Trophoblast cell (in vitro differentiated cells and primary cell): ENCODE data around the gene CLDN24.

Experiments
- DNase-seq, 2 donors: peaks; one replicate each; pipeline ENCODE4 v3.0.0-alpha.2; 2016
- H2AFZ ChIP-seq: 2 replicates; pipeline ENCODE4 v1.6.1; 2013; ENCODE audit warnings: low read length, moderate library complexity, mild to moderate bottlenecking; ENCODE audit not compliant: insufficient read depth, poor library complexity
- H2AK5ac ChIP-seq: 2 replicates; pipeline ENCODE4 v1.6.1; 2013; ENCODE audit warnings: mild to moderate bottlenecking, low read length
- H2BK120ac ChIP-seq: 2 replicates; pipeline ENCODE4 v1.6.1; 2013; ENCODE audit warnings: low read length, mild to moderate bottlenecking, moderate library complexity; ENCODE audit not compliant: insufficient read depth, poor library complexity
- H2BK12ac ChIP-seq: 2 replicates; pipeline ENCODE4 v1.6.1; 2013; ENCODE audit warnings: mild to moderate bottlenecking, low read length, moderate library complexity
- H2BK5ac ChIP-seq: 2 replicates; pipeline ENCODE4 v1.6.1; 2013; ENCODE audit warnings: low read length, low read depth, moderate library complexity, mild to moderate bottlenecking; ENCODE audit not compliant: poor library complexity
- H3K14ac ChIP-seq: 2 replicates; pipeline ENCODE4 v1.6.1; 2013; ENCODE audit warnings: mild to moderate bottlenecking, low read length
- H3K18ac ChIP-seq: 2 replicates; pipeline ENCODE4 v1.6.1; 2013; ENCODE audit warnings: mild to moderate bottlenecking, low read length
- H3K23ac ChIP-seq: 2 replicates; pipeline ENCODE4 v1.6.1; 2013; ENCODE audit warnings: low read length
- H3K27ac ChIP-seq: 2 replicates; pipeline ENCODE4 v1.5.1; 2013; ENCODE audit warnings: low read depth, mild to moderate bottlenecking, inconsistent platforms, low read length, moderate library complexity
- H3K27me3 ChIP-seq: 2 replicates; pipeline ENCODE4 v1.6.1; 2013; ENCODE audit warnings: inconsistent platforms, mild to moderate bottlenecking, low read length, moderate library complexity; ENCODE audit not compliant: insufficient read depth
- H3K36me3 ChIP-seq, 2 experiments: 1 replicate in 1 of 2; 2 replicates in 1 of 2; pipeline ENCODE4 v1.6.1; 2013; ENCODE audit warnings: low read length in 2 of 2, mild to moderate bottlenecking in 2 of 2, moderate library complexity in 1 of 2; ENCODE audit not compliant: insufficient read depth in 2 of 2, control insufficient read depth in 1 of 2
- H3K4ac ChIP-seq: 2 replicates; pipeline ENCODE4 v1.6.1; 2013; ENCODE audit warnings: low read depth, mild to moderate bottlenecking, low read length, moderate library complexity
- H3K4me1 ChIP-seq, 2 experiments: 1 replicate in 1 of 2; 2 replicates in 1 of 2; pipeline ENCODE4 v1.6.1; 2013; ENCODE audit warnings: low read length in 2 of 2, mild to moderate bottlenecking in 2 of 2, moderate library complexity in 1 of 2; ENCODE audit not compliant: insufficient read depth in 2 of 2, control insufficient read depth in 1 of 2
- H3K4me2 ChIP-seq: 2 replicates; pipeline ENCODE4 v1.6.1; 2013; ENCODE audit warnings: inconsistent platforms, mild to moderate bottlenecking, low read length, moderate library complexity
- H3K4me3 ChIP-seq: 2 replicates; pipeline ENCODE4 v1.5.1; 2013; ENCODE audit warnings: mild to moderate bottlenecking, low read depth, low read length, inconsistent platforms
- H3K79me1 ChIP-seq: one replicate; pipeline ENCODE4 v1.6.1; 2013; ENCODE audit warnings: low read length
- H3K79me2 ChIP-seq: 2 replicates; pipeline ENCODE4 v1.6.1; 2013; ENCODE audit warnings: low read length, mild to moderate bottlenecking; ENCODE audit not compliant: control insufficient read depth, insufficient read depth, poor library complexity
- H3K9ac ChIP-seq: 2 replicates; pipeline ENCODE4 v1.6.1; 2013; ENCODE audit warnings: mild to moderate bottlenecking, low read length
- H3K9me3 ChIP-seq: 2 replicates; pipeline ENCODE4 v1.6.1; 2013; ENCODE audit warnings: low read depth, mild to moderate bottlenecking, control low read depth, inconsistent platforms, low read length; ENCODE audit not compliant: insufficient read depth
- H4K12ac ChIP-seq: 2 replicates; pipeline ENCODE4 v1.6.1; 2013; ENCODE audit warnings: low read depth, mild to moderate bottlenecking, low read length, moderate library complexity
- H4K8ac ChIP-seq: 2 replicates; pipeline ENCODE4 v1.6.1; 2013; ENCODE audit warnings: low read depth, mild to moderate bottlenecking, low read length, moderate library complexity
- H4K91ac ChIP-seq: one replicate; pipeline ENCODE4 v1.6.1; 2013; ENCODE audit warnings: low read depth, mild to moderate bottlenecking, low read length, moderate library complexity
- WGBS: extraction: QIAGEN DNeasy Blood & Tissue Kit; methylation state at CpG from one replicate; pipeline ENCODE4 v1.1.7; 2013; ENCODE audit warnings: missing lambda C conversion rate; ENCODE audit not compliant: insufficient read length, insufficient coverage; ENCODE audit errors: extremely low coverage; 5-methylcytosine and 5-hydroxymethylcytosine counted together

The CLDN24 gene

DNA sequence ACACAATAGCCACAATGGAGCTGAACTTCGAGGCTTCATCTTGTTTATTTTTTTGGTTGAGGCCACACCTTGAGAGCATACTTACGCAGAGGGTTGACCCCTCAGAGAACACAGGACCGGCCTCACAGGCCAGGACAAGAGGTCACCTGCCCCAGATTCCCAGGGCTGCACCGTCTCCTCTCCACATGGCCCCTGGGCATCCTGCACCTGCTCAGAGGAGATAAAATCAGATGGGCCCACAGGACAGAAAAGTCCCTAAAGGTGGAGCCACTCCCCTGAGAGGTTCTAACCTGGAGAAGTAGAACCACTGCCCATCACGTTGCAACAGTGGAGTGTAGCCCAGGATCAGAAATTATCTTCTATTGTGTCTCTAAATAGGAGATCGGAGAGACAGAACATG, 1.1 kb upstream of the CLDN24 start:
- H4K8ac ChIP-seq: no peak overlapping the region
- H3K18ac ChIP-seq: no peak overlapping the region
- peak; percentile 16 to 47 for DNase-seq
- no peak overlapping the region for H3K14ac ChIP-seq
- H2AFZ ChIP-seq: no peak overlapping the region
- H3K9me3 ChIP-seq: no peaks in the 10 kb centered on the region
- H2AK5ac ChIP-seq: no peak overlapping the region
- no peaks in the 10 kb centered on the region for H3K79me2 ChIP-seq
- no peak overlapping the region for H3K9ac ChIP-seq
- no peak overlapping the region for H2BK120ac ChIP-seq
- H3K36me3 ChIP-seq: peaks cover 5% of the 10 kb centered on the region in 2 experiments
- H3K23ac ChIP-seq: no peak overlapping the region
- no peak overlapping the region for H2BK12ac ChIP-seq
- H3K27me3 ChIP-seq: no peaks in the 10 kb centered on the region
- no peak overlapping the region for H3K4me3 ChIP-seq
- no peaks in the 10 kb centered on the region for H3K4me1 ChIP-seq
- no peak overlapping the region for H2BK5ac ChIP-seq
- no peaks in the 10 kb centered on the region for H3K79me1 ChIP-seq
- no peak overlapping the region for H3K27ac ChIP-seq
- no CpG with 5 or more reads among the region's 6 CpGs for WGBS
- no peak overlapping the region for H4K91ac ChIP-seq
- H3K4me2 ChIP-seq: no peak overlapping the region
- no peak overlapping the region for H4K12ac ChIP-seq
- no peak overlapping the region for H3K4ac ChIP-seq

DNA sequence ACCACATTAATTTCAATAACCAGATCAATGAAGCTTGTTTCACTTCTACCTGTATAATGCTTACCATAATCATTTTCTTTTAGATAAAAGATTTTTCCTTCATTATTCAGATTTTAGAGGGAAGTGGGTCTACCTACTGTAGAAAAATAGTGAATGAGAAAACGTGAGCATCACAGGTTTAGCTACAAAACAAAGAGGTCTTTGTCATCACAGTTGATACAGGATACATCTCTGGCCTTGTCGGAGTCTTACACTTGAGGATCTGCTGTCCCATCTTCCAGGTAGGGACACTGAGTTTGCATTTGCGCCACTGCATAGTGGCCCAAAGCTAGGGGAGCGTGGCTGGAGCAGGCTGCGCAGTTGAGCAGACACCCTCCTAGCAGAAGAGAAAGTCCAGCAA, 710 bp downstream of the CLDN24 start:
- H3K23ac ChIP-seq: no peak overlapping the region
- H2BK120ac ChIP-seq: no peak overlapping the region
- H3K4me2 ChIP-seq: no peak overlapping the region
- H3K27me3 ChIP-seq: no peaks in the 10 kb centered on the region
- H3K36me3 ChIP-seq: peaks cover 5% of the 10 kb centered on the region in 2 experiments
- H4K91ac ChIP-seq: no peak overlapping the region
- H2BK5ac ChIP-seq: no peak overlapping the region
- H3K9me3 ChIP-seq: no peaks in the 10 kb centered on the region
- H3K14ac ChIP-seq: no peak overlapping the region
- H3K79me1 ChIP-seq: no peaks in the 10 kb centered on the region
- WGBS: no CpG with 5 or more reads among the region's 5 CpGs
- H3K18ac ChIP-seq: no peak overlapping the region
- no peak overlapping the region for H3K4ac ChIP-seq
- H3K4me1 ChIP-seq: no peaks in the 10 kb centered on the region
- H2AFZ ChIP-seq: no peak overlapping the region
- H2AK5ac ChIP-seq: no peak overlapping the region
- H4K8ac ChIP-seq: no peak overlapping the region
- no peaks in the 10 kb centered on the region for H3K79me2 ChIP-seq
- H3K9ac ChIP-seq: no peak overlapping the region
- H3K27ac ChIP-seq: no peak overlapping the region
- H2BK12ac ChIP-seq: no peak overlapping the region
- DNase-seq: no peak
- H4K12ac ChIP-seq: no peak overlapping the region
- no peak overlapping the region for H3K4me3 ChIP-seq

DNA sequence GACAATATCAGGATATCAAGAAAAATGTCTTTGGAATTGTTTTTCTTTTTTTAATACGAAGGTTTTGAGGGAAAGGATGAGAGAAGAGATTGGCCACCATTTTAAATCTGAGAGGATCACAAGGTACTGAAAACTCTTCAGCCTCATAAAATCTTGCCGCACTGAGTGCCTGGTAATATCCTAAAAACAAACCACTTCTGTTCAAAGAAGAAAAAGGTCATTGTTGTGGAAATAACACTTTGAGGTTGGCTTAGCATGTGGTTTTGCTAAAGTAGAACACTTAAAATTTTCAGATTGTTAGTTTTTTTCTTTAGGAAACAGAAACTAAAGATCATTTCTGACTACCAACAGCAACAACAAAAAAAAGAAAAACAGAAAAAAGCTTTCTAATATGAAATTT, 1.1 kb downstream of the CLDN24 start:
- H3K4me2 ChIP-seq: no peak overlapping the region
- H3K18ac ChIP-seq: no peak overlapping the region
- no peak overlapping the region for H2AFZ ChIP-seq
- H3K4ac ChIP-seq: no peak overlapping the region
- no peak overlapping the region for H3K14ac ChIP-seq
- H3K9me3 ChIP-seq: no peaks in the 10 kb centered on the region
- peaks cover 5 to 7% of the 10 kb centered on the region in 2 experiments for H3K36me3 ChIP-seq
- no peak overlapping the region for H3K4me3 ChIP-seq
- no CpG with 5 or more reads among the region's 2 CpGs for WGBS
- no peak overlapping the region for H4K12ac ChIP-seq
- H3K9ac ChIP-seq: no peak overlapping the region
- H3K4me1 ChIP-seq: no peaks in the 10 kb centered on the region
- no peak overlapping the region for H4K91ac ChIP-seq
- no peak overlapping the region for H2AK5ac ChIP-seq
- H3K27ac ChIP-seq: no peak overlapping the region
- H2BK120ac ChIP-seq: no peak overlapping the region
- no peak overlapping the region for H4K8ac ChIP-seq
- H3K27me3 ChIP-seq: no peaks in the 10 kb centered on the region
- no peak overlapping the region for H2BK12ac ChIP-seq
- H2BK5ac ChIP-seq: no peak overlapping the region
- no peaks in the 10 kb centered on the region for H3K79me2 ChIP-seq
- DNase-seq: no peak
- H3K23ac ChIP-seq: no peak overlapping the region
- no peaks in the 10 kb centered on the region for H3K79me1 ChIP-seq

DNA sequence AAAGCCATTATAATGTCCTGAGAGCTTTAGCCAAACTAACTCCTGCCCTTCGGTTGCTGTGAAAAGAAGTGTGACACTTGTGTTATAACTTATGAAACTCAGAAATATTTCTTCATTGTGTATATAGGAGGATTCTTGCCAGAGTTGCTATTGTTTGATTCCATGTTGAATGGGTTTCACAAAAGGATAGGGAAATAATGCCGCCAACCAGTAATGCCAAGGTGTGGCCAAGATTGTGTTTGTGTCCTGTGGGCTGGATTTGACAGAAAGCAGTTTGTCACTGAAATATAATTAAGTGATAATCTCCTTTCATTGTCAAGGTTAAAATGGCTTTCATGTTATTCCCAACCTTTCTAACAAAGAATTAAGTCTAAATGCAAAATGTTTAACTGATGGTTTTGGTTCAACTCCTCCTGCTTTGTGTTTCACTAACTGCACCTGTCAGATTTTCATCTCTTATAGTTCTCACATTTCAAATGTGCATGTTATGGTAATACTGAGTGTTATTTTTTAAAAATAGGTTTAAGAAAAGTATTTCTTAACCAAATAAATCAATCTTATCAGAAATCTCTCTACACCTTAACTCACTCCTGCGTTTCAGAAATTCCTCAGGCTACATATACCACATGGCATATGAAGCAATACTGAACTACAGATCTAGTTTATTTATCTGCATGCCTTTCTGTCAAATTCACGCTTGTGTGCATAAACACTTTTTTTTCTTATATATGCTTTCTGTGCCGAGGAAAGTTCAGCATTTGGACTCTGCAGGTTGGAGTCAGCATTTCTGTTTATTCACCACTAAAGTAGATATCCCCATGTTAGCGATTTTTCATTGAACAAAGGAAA, 1.8 kb downstream of the CLDN24 start, which contains the start of gene CLDN22:
Gene CLDN22 (minus strand): TSS at position 66 of the 849 bp plus-strand sequence. CDS start 58 bp downstream, at position 8.
- peaks cover 7% of the 10 kb centered on the region in 2 experiments for H3K36me3 ChIP-seq
- peak in 1 of 2 donors; percentile 44 for DNase-seq

More for the DNA sequence above, 1.8 kb downstream of the CLDN24 start, which contains the start of gene CLDN22:
- Histone ChIP-seq H4K91ac (no peak within 1 kb of the TSS), H3K79me2 (no peaks in the 10 kb centered on the region), H3K79me1 (no peaks in the 10 kb centered on the region), H3K4ac (no peak within 1 kb of the TSS), H3K9me3 (no peaks in the 10 kb centered on the region), H4K8ac (no peak within 1 kb of the TSS), H3K4me1 (no peaks in the 10 kb centered on the region), H4K12ac (no peak within 1 kb of the TSS), H3K27ac (no peak within 1 kb of the TSS), H3K18ac (no peak within 1 kb of the TSS), H2BK120ac (no peak within 1 kb of the TSS), H2AFZ (no peak within 1 kb of the TSS), H3K23ac (no peak within 1 kb of the TSS), H2BK12ac (no peak within 1 kb of the TSS), H3K27me3 (no peaks in the 10 kb centered on the region), H2BK5ac (no peak within 1 kb of the TSS), H2AK5ac (no peak within 1 kb of the TSS), H3K9ac (no peak within 1 kb of the TSS), H3K4me2 (no peak within 1 kb of the TSS), H3K14ac (no peak within 1 kb of the TSS), H3K4me3 (no peak within 1 kb of the TSS)
- no CpG with 5 or more reads among the region's 6 CpGs for WGBS
